ENCODE measurements around the gene TYK2. TPM values are rescaled to one million over a fixed set of nuclear protein-coding genes. Genes with fewer than 3 reads are reported as not detected.
"Not testable (repeated sequence)": the region's sequence is repeated elsewhere in the genome, so short reads cannot be mapped to it uniquely, and the experiment has no call there.

Gene TYK2
- total and polyA plus RNA-seq, 4 donors: 102 to 175 (median 150) TPM

- WGBS, 2 donors: 54 to 79% methylated on average over 3 of the region's 3 CpGs
- H3K9me3 ChIP-seq (ENCODE audit: control insufficient read depth in 4 of 4, insufficient read depth in 3 of 4, low read length in 3 of 4): peaks cover 0 to 2% (median 0%) of the 10 kb centered on the region in 4 donors
- H3K36me3 ChIP-seq (ENCODE audit: control insufficient read depth in 4 of 4, insufficient read depth in 4 of 4, low read length in 4 of 4): peaks cover 9 to 40% (median 12%) of the 10 kb centered on the region in 4 donors
- ATAC-seq (ENCODE audit: insufficient read depth, low FRiP score): no peak
- no peaks in the 10 kb centered on the region for H3K27me3 ChIP-seq (ENCODE audit: control insufficient read depth in 3 of 3, insufficient read depth in 3 of 3, low read length in 2 of 3)
- peaks cover 0 to 1% (median 0%) of the 10 kb centered on the region in 5 donors for H3K4me1 ChIP-seq (ENCODE audit: control insufficient read depth in 5 of 5, insufficient read depth in 5 of 5, low read length in 5 of 5)
- no peak for TF ChIP-seq CTCF (IDR thresholded peaks at IDR 0.05; ENCODE audit: control extremely low read depth, extremely low read depth)
- DNase-seq: no peak
- H3K27ac ChIP-seq (ENCODE audit: low read depth in 1 of 2, low read length in 1 of 2): no peak overlapping the region
- no peak overlapping the region for H3K4me3 ChIP-seq
- H3K9ac ChIP-seq (ENCODE audit: insufficient read depth in 1 of 2, low read length in 2 of 2): no peak overlapping the region
Observed at GRCh38 chr19:10372690-10373089, 7.7 kb downstream of the TYK2 start.

- Histone ChIP-seq H3K9ac (ENCODE audit: insufficient read depth in 1 of 2, low read length in 2 of 2) (no peak overlapping the region), H3K36me3 (ENCODE audit: control insufficient read depth in 4 of 4, insufficient read depth in 4 of 4, low read length in 4 of 4) (peaks cover 0 to 64% (median 24%) of the 10 kb centered on the region in 4 donors), H3K9me3 (ENCODE audit: control insufficient read depth in 4 of 4, insufficient read depth in 3 of 4, low read length in 3 of 4) (peaks cover 0 to 3% (median 1%) of the 10 kb centered on the region in 4 donors), H3K27me3 (ENCODE audit: control insufficient read depth in 3 of 3, insufficient read depth in 3 of 3, low read length in 2 of 3) (no peaks in the 10 kb centered on the region), H3K4me3 (no peak overlapping the region), H3K4me1 (ENCODE audit: control insufficient read depth in 5 of 5, insufficient read depth in 5 of 5, low read length in 5 of 5) (no peaks in the 10 kb centered on the region), H3K27ac (ENCODE audit: low read depth in 1 of 2, low read length in 1 of 2) (no peak overlapping the region)
- TF ChIP-seq CTCF (IDR thresholded peaks at IDR 0.05; ENCODE audit: control extremely low read depth, extremely low read depth): no peak
- DNase-seq (no peak), ATAC-seq (ENCODE audit: insufficient read depth, low FRiP score) (no peak)
- WGBS, 2 donors: 94 to 96% methylated on average over 15 of the region's 15 CpGs
Observed at GRCh38 chr19:10368101-10368803, 12.1 kb downstream of the TYK2 start.

- peaks cover 0 to 66% (median 26%) of the 10 kb centered on the region in 4 donors for H3K36me3 ChIP-seq (ENCODE audit: control insufficient read depth in 4 of 4, insufficient read depth in 4 of 4, low read length in 4 of 4)
- WGBS, 2 donors: 98 to 100% methylated on average over 4 of the region's 4 CpGs
Observed at GRCh38 chr19:10366950-10367512, 13.3 kb downstream of the TYK2 start.

GRCh38 chr19:10365518-10365917 is 14.9 kb downstream of the TYK2 start:
- Histone ChIP-seq H3K9ac (ENCODE audit: insufficient read depth in 1 of 2, low read length in 2 of 2) (no peak overlapping the region), H3K36me3 (ENCODE audit: control insufficient read depth in 4 of 4, insufficient read depth in 4 of 4, low read length in 4 of 4) (peaks cover 2 to 72% (median 30%) of the 10 kb centered on the region in 4 donors), H3K9me3 (ENCODE audit: control insufficient read depth in 4 of 4, insufficient read depth in 3 of 4, low read length in 3 of 4) (peaks cover 0 to 3% (median 1%) of the 10 kb centered on the region in 4 donors), H3K27me3 (ENCODE audit: control insufficient read depth in 3 of 3, insufficient read depth in 3 of 3, low read length in 2 of 3) (no peaks in the 10 kb centered on the region), H3K4me1 (ENCODE audit: control insufficient read depth in 5 of 5, insufficient read depth in 5 of 5, low read length in 5 of 5) (no peaks in the 10 kb centered on the region), H3K4me3 (no peak overlapping the region), H3K27ac (ENCODE audit: low read depth in 1 of 2, low read length in 1 of 2) (no peak overlapping the region)
- 98% methylated on average over 23 of the region's 23 CpGs for WGBS, 2 donors
- TF ChIP-seq CTCF (IDR thresholded peaks at IDR 0.05; ENCODE audit: control extremely low read depth, extremely low read depth): no peak
- DNase-seq (no peak), ATAC-seq (ENCODE audit: insufficient read depth, low FRiP score) (no peak)

More at GRCh38 chr19:10366950-10367512, 13.3 kb downstream of the TYK2 start:
- ATAC-seq (ENCODE audit: insufficient read depth, low FRiP score); H3K9me3 ChIP-seq (ENCODE audit: control insufficient read depth in 4 of 4, insufficient read depth in 3 of 4, low read length in 3 of 4); H3K9ac ChIP-seq (ENCODE audit: insufficient read depth in 1 of 2, low read length in 2 of 2); H3K4me1 ChIP-seq (ENCODE audit: control insufficient read depth in 5 of 5, insufficient read depth in 5 of 5, low read length in 5 of 5); H3K4me3 ChIP-seq; DNase-seq; H3K27ac ChIP-seq (ENCODE audit: low read depth in 1 of 2, low read length in 1 of 2); H3K27me3 ChIP-seq (ENCODE audit: control insufficient read depth in 3 of 3, insufficient read depth in 3 of 3, low read length in 2 of 3): not testable (repeated sequence)

Data from lung (tissue), 12 donors.